Astrocyte (in vitro differentiated cells and primary cell): Measurements from ENCODE around the gene METTL16. TPM values are rescaled to one million over a fixed set of nuclear protein-coding genes. Genes with fewer than 3 reads are reported as not detected.

ENCODE experiments used
- DNase-seq: peaks from one replicate; pipeline ENCODE4 v3.0.0-alpha.2; 2010; ENCODE audit warnings: low read depth
- FAIRE-seq: peaks from 2 replicates; lab custom pipeline; 2011; peaks lifted over from hg19 to GRCh38; lab: Jason Lieb, UNC
- H2AFZ ChIP-seq: 2 replicates; pipeline ENCODE4 v1.6.0; 2012; ENCODE audit warnings: low read depth, low read length, inconsistent platforms
- H3K27ac ChIP-seq: 2 replicates; pipeline ENCODE4 v1.5.1; 2011; ENCODE audit warnings: low read depth, low read length, inconsistent platforms
- H3K27me3 ChIP-seq: 2 replicates; pipeline ENCODE4 v1.6.0; 2011; ENCODE audit warnings: low read length, inconsistent platforms; ENCODE audit not compliant: insufficient read depth
- H3K36me3 ChIP-seq: 2 replicates; pipeline ENCODE4 v1.5.1; 2011; ENCODE audit warnings: low read length, inconsistent platforms; ENCODE audit not compliant: insufficient read depth
- H3K4me1 ChIP-seq: 2 replicates; pipeline ENCODE4 v1.5.1; 2011; ENCODE audit warnings: low read length, inconsistent platforms; ENCODE audit not compliant: insufficient read depth
- H3K4me2 ChIP-seq: 2 replicates; pipeline ENCODE4 v1.6.0; 2012; ENCODE audit warnings: low read length, inconsistent platforms
- H3K4me3 ChIP-seq: 2 replicates; pipeline ENCODE4 v1.5.1; 2011; ENCODE audit warnings: low read depth, mild to moderate bottlenecking, low read length, inconsistent platforms; ENCODE audit not compliant: insufficient read depth
- H3K79me2 ChIP-seq: 2 replicates; pipeline ENCODE4 v1.6.0; 2012; ENCODE audit warnings: mild to moderate bottlenecking, low read length, inconsistent platforms; ENCODE audit not compliant: insufficient read depth
- H3K9ac ChIP-seq: 2 replicates; pipeline ENCODE4 v1.6.0; 2012; ENCODE audit warnings: mild to moderate bottlenecking, low read length, inconsistent platforms
- H3K9me3 ChIP-seq: 2 replicates; pipeline ENCODE4 v1.5.1; 2012; ENCODE audit warnings: low read depth, mild to moderate bottlenecking, low read length, inconsistent platforms; ENCODE audit not compliant: insufficient read depth
- H4K20me1 ChIP-seq: 2 replicates; pipeline ENCODE4 v1.6.0; 2012; ENCODE audit warnings: low read length, inconsistent platforms; ENCODE audit not compliant: insufficient read depth
- H3K27ac Mint-ChIP-seq: one replicate; pipeline ENCODE4 v1.8.0; 2021; ENCODE audit warnings: mild to moderate bottlenecking, mixed read lengths; ENCODE audit not compliant: unreplicated experiment
- H3K27me3 Mint-ChIP-seq: one replicate; pipeline ENCODE4 v1.8.0; 2021; ENCODE audit warnings: low read depth, mixed read lengths; ENCODE audit not compliant: unreplicated experiment
- H3K36me3 Mint-ChIP-seq: one replicate; pipeline ENCODE4 v1.8.0; 2021; ENCODE audit warnings: low read depth, mixed read lengths; ENCODE audit not compliant: unreplicated experiment
- H3K4me1 Mint-ChIP-seq: one replicate; pipeline ENCODE4 v1.8.0; 2021; ENCODE audit warnings: low read depth, mixed read lengths; ENCODE audit not compliant: unreplicated experiment
- H3K4me3 Mint-ChIP-seq: one replicate; pipeline ENCODE4 v1.8.0; 2021; ENCODE audit warnings: mild to moderate bottlenecking, moderate library complexity, mixed read lengths; ENCODE audit not compliant: unreplicated experiment
- H3K9me3 Mint-ChIP-seq: one replicate; pipeline ENCODE4 v1.8.0; 2021; ENCODE audit warnings: mild to moderate bottlenecking, mixed read lengths; ENCODE audit not compliant: unreplicated experiment
- CTCF ChIP-seq: IDR thresholded peaks from 2 replicates; pipeline ENCODE4 v1.5.1; 2011; ENCODE audit warnings: low read depth, mild to moderate bottlenecking, inconsistent platforms, low read length, moderate library complexity; ENCODE audit not compliant: insufficient read depth
- EZH2 ChIP-seq: IDR thresholded peaks from 2 replicates; pipeline ENCODE4 v1.6.1; 2012; ENCODE audit warnings: mild to moderate bottlenecking, low read length, inconsistent platforms; ENCODE audit not compliant: insufficient read depth
- total RNA-seq: library from RNA; stranded (reverse); gene quantifications from 2 replicates; pipeline ENCODE4 v1.2.1, GENCODE V29; 2021

METTL16 gene
- total RNA-seq, 1 donor from 2014 or later, result 28.4 TPM

GRCh38 chr17:2369551-2370210, 142.0 kb downstream of the METTL16 start:
- Histone ChIP-seq H3K9me3 (no peaks in the 10 kb centered on the region), H3K4me3 (no peak overlapping the region), H3K27ac (no peak overlapping the region), H3K9ac (no peak overlapping the region), H3K27me3 (no peaks in the 10 kb centered on the region), H2AFZ (no peak overlapping the region), H3K79me2 (no peaks in the 10 kb centered on the region), H3K4me1 (no peaks in the 10 kb centered on the region), H3K4me2 (no peak overlapping the region), H3K36me3 (peaks cover 2% of the 10 kb centered on the region), H4K20me1 (peaks cover 25% of the 10 kb centered on the region)
- Mint-ChIP-seq H3K4me3 (no peak overlapping the region), H3K27ac (peak overlapping the region; percentile 53), H3K9me3 (no peaks in the 10 kb centered on the region), H3K4me1 (no peaks in the 10 kb centered on the region), H3K36me3 (peaks cover 14% of the 10 kb centered on the region), H3K27me3 (no peaks in the 10 kb centered on the region)
- no peak for TF ChIP-seq EZH2
- TF ChIP-seq CTCF, result no peak
- FAIRE-seq, result no peak
- DNase-seq, result no peak

DNA sequence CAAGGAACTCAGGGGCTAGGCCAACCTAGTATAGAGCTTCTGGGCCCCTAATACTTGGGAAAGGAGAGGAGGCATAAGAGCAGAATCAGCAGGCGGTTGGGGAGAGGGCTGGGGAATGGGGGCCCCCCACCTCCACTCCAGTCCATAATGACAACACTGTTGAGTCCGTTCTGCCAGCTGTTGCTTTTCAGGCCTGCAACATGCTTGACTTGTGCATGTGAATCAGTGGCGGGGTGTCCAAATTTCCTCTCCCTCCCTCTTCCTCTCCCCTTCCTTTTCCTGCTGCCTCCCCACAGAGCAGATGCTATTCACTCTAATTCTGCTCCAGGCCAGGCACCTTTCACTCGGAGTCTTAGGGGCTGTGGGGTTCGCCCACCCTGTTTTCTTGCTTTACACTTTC, 142.6 kb downstream of the METTL16 start:
- Mint-ChIP-seq H3K27ac (no peak overlapping the region), H3K36me3 (peaks cover 17% of the 10 kb centered on the region)
- no peak for DNase-seq

More for the DNA sequence above, 142.6 kb downstream of the METTL16 start:
- H3K4me3 ChIP-seq, result no peak overlapping the region
- Mint-ChIP-seq H3K4me3 (no peak overlapping the region), H3K9me3 (no peaks in the 10 kb centered on the region), H3K4me1 (no peaks in the 10 kb centered on the region), H3K27me3 (no peaks in the 10 kb centered on the region)
- peaks cover 28% of the 10 kb centered on the region for H4K20me1 ChIP-seq
- no peaks in the 10 kb centered on the region for H3K9me3 ChIP-seq
- H2AFZ ChIP-seq, result no peak overlapping the region
- no peaks in the 10 kb centered on the region for H3K4me1 ChIP-seq
- no peak overlapping the region for H3K4me2 ChIP-seq
- H3K79me2 ChIP-seq, result no peaks in the 10 kb centered on the region
- H3K27ac ChIP-seq, result no peak overlapping the region
- H3K27me3 ChIP-seq, result no peaks in the 10 kb centered on the region
- no peak overlapping the region for H3K9ac ChIP-seq
- no peak for FAIRE-seq
- TF ChIP-seq EZH2 (no peak), CTCF (no peak)
- H3K36me3 ChIP-seq, result peaks cover 2% of the 10 kb centered on the region
